Activated T-cell treated with anti-CD3 and anti-CD28 coated beads, Interleukin-2, amount 50 U/mL, for 48 hours (primary cell): ENCODE results near the gene FOXO3.

Experiments used
- DNase-seq, 2 experiments: peaks; one replicate each; pipeline ENCODE4 v3.0.0-alpha.2; 2020

Gene FOXO3

GRCh38 chr6:108720827-108721226, 160.1 kb downstream of the FOXO3 start:
- no peak for DNase-seq

GRCh38 chr6:108721286-108721685, 160.6 kb downstream of the FOXO3 start:
- no peak for DNase-seq

GRCh38 chr6:108723594-108723993, 162.9 kb downstream of the FOXO3 start:
- DNase-seq, result no peak

- no peak for DNase-seq
Observed at GRCh38 chr6:108726726-108727339, 166.1 kb downstream of the FOXO3 start.

- DNase-seq, result no peak
Observed at GRCh38 chr6:108727966-108728730, 167.4 kb downstream of the FOXO3 start.

- no peak for DNase-seq
Observed at GRCh38 chr6:108728826-108729225, 168.1 kb downstream of the FOXO3 start.

- no peak for DNase-seq
Observed at GRCh38 chr6:108730635-108731515, 170.2 kb downstream of the FOXO3 start.

- no peak for DNase-seq
Observed at GRCh38 chr6:108732091-108732870, 171.6 kb downstream of the FOXO3 start.

- DNase-seq, result no peak
Observed at GRCh38 chr6:108733051-108733450, 172.3 kb downstream of the FOXO3 start.

- DNase-seq, result no peak
Observed at GRCh38 chr6:108733706-108734265, 173.1 kb downstream of the FOXO3 start.
